HEK293T (cell line): ENCODE data around the gene RAB25.

ENCODE experiments used
- BHLHE40 ChIP-seq: fragments of 450-650 bp; IDR thresholded peaks from 2 replicates; pipeline ENCODE4 v1.6.1; 2016; ENCODE audit warnings: mild to moderate bottlenecking, moderate library complexity, borderline replicate concordance
- CTBP1 ChIP-seq: fragments of 450-650 bp; IDR thresholded peaks from 2 replicates; pipeline ENCODE4 v1.6.1; 2016; ENCODE audit warnings: borderline replicate concordance
- HDGF ChIP-seq: fragments of 450-650 bp; IDR thresholded peaks from 2 replicates; pipeline ENCODE4 v1.6.1; 2017; ENCODE audit warnings: antibody characterized with exemption, borderline replicate concordance
- SP1 ChIP-seq: fragments of 450-650 bp; IDR thresholded peaks from 2 replicates; pipeline ENCODE4 v1.6.1; 2017
- TARDBP ChIP-seq: fragments of 450-650 bp; IDR thresholded peaks from 2 replicates; pipeline ENCODE4 v1.6.1; 2016
- ZNF384 ChIP-seq: fragments of 450-650 bp; IDR thresholded peaks from 2 replicates; pipeline ENCODE4 v1.6.1; 2016

DNA sequence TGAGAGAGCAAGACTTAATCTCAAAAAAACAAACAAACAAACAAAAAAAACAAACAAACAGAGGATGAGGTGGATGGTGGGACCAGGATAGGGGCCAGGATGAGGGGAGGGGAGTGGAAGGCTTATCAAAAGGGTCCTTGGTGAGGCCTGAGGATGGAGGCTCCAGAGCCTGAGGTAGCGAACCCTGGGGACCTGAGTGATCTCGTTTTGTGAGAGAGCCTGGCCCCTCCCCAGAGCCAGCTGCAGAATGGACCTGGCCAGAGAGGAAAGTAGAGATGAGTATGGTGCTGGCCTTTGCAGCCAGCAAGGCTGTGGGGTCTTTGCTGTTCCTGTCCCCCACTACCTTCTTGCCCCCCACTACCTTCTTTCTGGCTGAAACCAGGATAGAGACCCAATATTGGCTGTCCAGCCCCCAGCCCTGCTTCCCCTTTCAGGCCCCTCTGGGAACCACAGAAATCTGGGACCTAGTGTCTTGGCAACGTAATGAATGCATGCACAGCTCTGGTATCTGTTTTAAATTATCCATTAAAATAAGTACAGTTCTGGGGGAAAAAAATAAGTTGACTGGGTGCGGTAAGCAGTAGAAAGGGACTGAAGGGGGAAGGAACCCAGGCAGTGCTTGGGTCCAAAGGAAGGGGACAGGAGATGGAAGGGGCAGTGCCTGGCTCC is 52.5 kb downstream of the RAB25 start:
- TF ChIP-seq CTBP1 (no peak), BHLHE40 (no peak), TARDBP (no peak), HDGF (no peak), ZNF384 (no peak), SP1 (no peak)
